Measurements from ENCODE around the gene CTNNBL1. TPM values are rescaled to one million over a fixed set of nuclear protein-coding genes. Genes with fewer than 3 reads are reported as not detected.

CTNNBL1 gene
- total and polyA plus RNA-seq, 2 donors (not counting 3 experiments of a cell fraction or from before 2014, with no cell fraction given): 20.8 to 60.2 TPM

DNA sequence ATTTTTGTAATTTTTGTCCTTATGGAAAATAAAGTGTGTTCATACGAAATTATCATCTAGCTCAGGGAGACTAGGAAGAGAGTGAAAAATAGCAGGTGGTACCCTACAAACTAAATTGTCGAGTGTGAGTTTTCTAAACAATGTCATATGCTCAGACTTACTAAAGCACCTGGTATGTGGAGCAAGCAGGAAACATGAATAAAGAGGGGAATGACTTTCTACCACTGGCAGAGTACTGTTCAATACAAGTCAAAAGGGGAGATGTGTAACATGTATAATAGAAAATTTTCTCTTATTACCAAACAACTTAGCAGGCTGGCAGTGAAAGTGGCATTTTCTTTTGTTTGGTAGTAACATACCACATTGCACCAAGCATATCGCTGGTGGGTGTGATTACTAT is 36.1 kb downstream of the CTNNBL1 start:
- Histone ChIP-seq H2AFZ (ENCODE audit: low read depth, low read length) (no peak overlapping the region), H3K79me2 (ENCODE audit: control insufficient read depth, insufficient read depth, low read length) (no peaks in the 10 kb centered on the region), H3K9me3 (replicated peaks; ENCODE audit: control insufficient read depth, insufficient read depth, low read length) (no peaks in the 10 kb centered on the region), H3K27me3 (ENCODE audit: control insufficient read depth in 2 of 2, insufficient read depth in 2 of 2, low read length in 2 of 2) (no peaks in the 10 kb centered on the region), H4K20me1 (replicated peaks; ENCODE audit: control insufficient read depth, extremely low read depth, insufficient read depth, low read length) (peaks cover 3% of the 10 kb centered on the region), H3K4me3 (replicated peaks in 1 of 3; ENCODE audit: insufficient read depth in 1 of 3, low read depth in 1 of 3, low read length in 3 of 3) (no peak overlapping the region), H3K36me3 (ENCODE audit: control insufficient read depth in 2 of 2, extremely low read depth in 1 of 2, insufficient read depth in 2 of 2, low read length in 2 of 2) (no peaks in the 10 kb centered on the region), H3K9me1 (replicated peaks; ENCODE audit: control insufficient read depth, extremely low read depth, insufficient read depth, low read length) (no peaks in the 10 kb centered on the region), H3K9ac (replicated peaks; ENCODE audit: extremely low read depth, insufficient read depth, low read length) (no peak overlapping the region), H3K27ac (ENCODE audit: insufficient read depth, low read depth, low read length) (no peak overlapping the region), H3K4me2 (ENCODE audit: insufficient read depth, low read length) (no peak overlapping the region), H3K4me1 (ENCODE audit: control insufficient read depth, extremely low read depth, insufficient read depth, low read length) (no peaks in the 10 kb centered on the region)
- FAIRE-seq: no peak
- ChIA-PET CTCF (interaction anchor here (0.8 to 1.2 kb wide), 3 partner anchors 14 to 68 kb away, joined by 3 to 4 read pairs (median 3); no protein-coding TSS in a partner anchor), POLR2A (no interaction called here)
- DNase-seq (ENCODE audit: low read depth, low spot score): no peak
- BruUV-seq (replicated peaks): no TSS peak
- dilution Hi-C loops (cut with MboI; ENCODE audit: extremely low pct_ligation_motif_present, low sequenced_read_pairs): no loop called here
- TF ChIP-seq FOS (IDR thresholded peaks at IDR 0.05; ENCODE audit: borderline replicate concordance, insufficient read depth, low read length): no peak
- TF ChIP-seq, protein P1, sequence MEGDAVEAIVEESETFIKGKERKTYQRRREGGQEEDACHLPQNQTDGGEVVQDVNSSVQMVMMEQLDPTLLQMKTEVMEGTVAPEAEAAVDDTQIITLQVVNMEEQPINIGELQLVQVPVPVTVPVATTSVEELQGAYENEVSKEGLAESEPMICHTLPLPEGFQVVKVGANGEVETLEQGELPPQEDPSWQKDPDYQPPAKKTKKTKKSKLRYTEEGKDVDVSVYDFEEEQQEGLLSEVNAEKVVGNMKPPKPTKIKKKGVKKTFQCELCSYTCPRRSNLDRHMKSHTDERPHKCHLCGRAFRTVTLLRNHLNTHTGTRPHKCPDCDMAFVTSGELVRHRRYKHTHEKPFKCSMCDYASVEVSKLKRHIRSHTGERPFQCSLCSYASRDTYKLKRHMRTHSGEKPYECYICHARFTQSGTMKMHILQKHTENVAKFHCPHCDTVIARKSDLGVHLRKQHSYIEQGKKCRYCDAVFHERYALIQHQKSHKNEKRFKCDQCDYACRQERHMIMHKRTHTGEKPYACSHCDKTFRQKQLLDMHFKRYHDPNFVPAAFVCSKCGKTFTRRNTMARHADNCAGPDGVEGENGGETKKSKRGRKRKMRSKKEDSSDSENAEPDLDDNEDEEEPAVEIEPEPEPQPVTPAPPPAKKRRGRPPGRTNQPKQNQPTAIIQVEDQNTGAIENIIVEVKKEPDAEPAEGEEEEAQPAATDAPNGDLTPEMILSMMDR (IDR thresholded peaks at IDR 0.05; ENCODE audit: extremely low read depth in 1 of 2, insufficient read depth in 1 of 2, low read depth in 1 of 2, low read length in 2 of 2): no peak
- no peak for TF ChIP-seq POLR2A (IDR thresholded peaks at IDR 0.05; ENCODE audit: low read depth, low read length)
- TF ChIP-seq, protein P2, sequence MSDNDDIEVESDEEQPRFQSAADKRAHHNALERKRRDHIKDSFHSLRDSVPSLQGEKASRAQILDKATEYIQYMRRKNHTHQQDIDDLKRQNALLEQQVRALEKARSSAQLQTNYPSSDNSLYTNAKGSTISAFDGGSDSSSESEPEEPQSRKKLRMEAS (IDR thresholded peaks at IDR 0.05; ENCODE audit: insufficient read depth, insufficient read length): no peak
- no peak for TF ChIP-seq GATA2 (IDR thresholded peaks at IDR 0.05; ENCODE audit: insufficient read depth, insufficient read length, low read depth, low read length)
- TF ChIP-seq POLR2AphosphoS5 (IDR thresholded peaks at IDR 0.05; ENCODE audit: insufficient read depth, low read depth, low read length): no peak
- no peak for TF ChIP-seq EZH2 (IDR thresholded peaks at IDR 0.05; ENCODE audit: borderline replicate concordance, low read depth, low read length, severe bottlenecking)
- no peak for TF ChIP-seq MYC (IDR thresholded peaks at IDR 0.05; ENCODE audit: low read depth, low read length)
- TF ChIP-seq JUN (IDR thresholded peaks at IDR 0.05; ENCODE audit: borderline replicate concordance, insufficient read depth, insufficient read length, low read depth): no peak
- intact Hi-C loops (cut with micrococcal nuclease): no loop called here
